Skeletal muscle satellite cell (primary cell): ENCODE data around the gene PKN2.

Source experiments
- H3K27me3 ChIP-seq: 2 replicates; pipeline ENCODE4 v1.7.0; 2013; ENCODE audit warnings: low read length; ENCODE audit not compliant: control insufficient read depth, insufficient read depth
- H3K36me3 ChIP-seq: 2 replicates; pipeline ENCODE4 v1.7.0; 2013; ENCODE audit warnings: mild to moderate bottlenecking, control low read depth, low read length; ENCODE audit not compliant: insufficient read depth
- H3K4me1 ChIP-seq: 2 replicates; pipeline ENCODE4 v1.7.0; 2013; ENCODE audit warnings: low read length; ENCODE audit not compliant: control insufficient read depth, insufficient read depth
- H3K4me2 ChIP-seq: 2 replicates; pipeline ENCODE4 v1.7.0; 2013; ENCODE audit warnings: mild to moderate bottlenecking, low read length
- H3K4me3 ChIP-seq: 2 replicates; pipeline ENCODE4 v1.7.0; 2013; ENCODE audit warnings: low read length
- H3K9ac ChIP-seq: 2 replicates; pipeline ENCODE4 v1.7.0; 2013; ENCODE audit warnings: mild to moderate bottlenecking, low read depth, low read length, moderate library complexity
- H3K9me3 ChIP-seq: replicated peaks from 2 replicates; pipeline ENCODE4 v1.7.0; 2013; ENCODE audit warnings: mild to moderate bottlenecking, control low read depth, low read length

The PKN2 gene

DNA sequence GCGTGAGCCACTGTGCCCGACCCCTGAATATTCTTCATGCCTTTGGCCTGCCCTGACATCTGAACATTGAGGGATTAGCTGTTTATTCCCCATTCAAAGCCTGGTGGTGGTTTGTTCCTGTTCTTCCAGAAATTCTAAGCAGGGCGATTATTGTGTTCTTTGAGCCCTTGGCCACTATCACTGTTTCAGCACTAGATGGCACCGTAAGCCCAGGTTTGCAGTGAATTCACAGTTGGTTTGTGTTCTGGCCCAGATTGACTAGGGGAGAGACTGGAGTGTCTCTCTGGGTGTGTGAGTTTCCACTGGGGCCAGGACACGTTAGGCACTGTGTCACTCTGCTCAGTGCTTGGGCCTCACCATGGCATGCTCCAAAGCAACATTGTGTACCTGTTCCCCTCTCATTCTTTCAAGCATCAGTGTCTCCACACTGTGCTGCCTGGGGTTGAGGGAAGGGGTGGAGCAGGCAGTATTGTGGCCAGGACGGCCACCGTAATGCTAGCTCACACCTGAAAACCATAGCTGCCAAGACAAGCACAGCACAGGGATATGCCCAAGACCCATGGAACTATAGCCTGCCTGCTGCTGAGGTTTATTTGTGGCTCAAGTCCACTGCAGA, 52.7 kb downstream of the PKN2 start:
- H3K27me3 ChIP-seq = no peaks in the 10 kb centered on the region
- H3K4me3 ChIP-seq = no peak overlapping the region
- H3K36me3 ChIP-seq = no peaks in the 10 kb centered on the region
- H3K9ac ChIP-seq = no peak overlapping the region
- H3K9me3 ChIP-seq = no peaks in the 10 kb centered on the region
- H3K4me2 ChIP-seq = no peak overlapping the region
- H3K4me1 ChIP-seq = peaks cover 15% of the 10 kb centered on the region

DNA sequence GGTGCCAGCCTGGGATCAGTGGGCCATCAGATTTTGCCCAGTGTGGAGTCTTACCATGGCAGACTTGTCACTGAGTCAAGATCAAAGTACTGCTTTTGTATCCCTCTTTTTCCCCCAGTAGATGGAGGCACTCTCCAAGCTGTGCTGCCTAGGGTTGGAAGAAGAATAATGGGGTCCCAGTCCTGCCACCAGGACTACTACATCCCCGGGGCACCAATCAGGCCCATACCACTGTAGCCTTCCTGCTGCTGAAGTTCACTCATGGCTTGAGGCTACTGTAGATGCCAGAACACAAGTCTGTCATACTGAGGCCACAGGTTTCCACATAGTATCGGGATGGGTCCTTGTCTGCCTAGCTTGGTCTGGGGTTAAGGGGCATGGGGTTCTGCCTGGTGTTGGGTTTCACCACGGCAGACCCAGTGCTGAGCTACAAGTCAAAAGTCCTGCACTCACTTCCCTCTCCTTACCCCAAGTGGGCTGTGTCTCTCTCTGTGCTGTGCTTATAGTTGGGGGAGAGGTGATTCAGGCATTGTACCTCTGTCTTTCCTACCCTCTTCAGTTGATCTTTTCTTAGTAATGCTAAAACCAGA, 53.4 kb downstream of the PKN2 start:
- Histone ChIP-seq H3K27me3 (no peaks in the 10 kb centered on the region), H3K4me3 (no peak overlapping the region), H3K4me2 (no peak overlapping the region), H3K9ac (no peak overlapping the region), H3K9me3 (no peaks in the 10 kb centered on the region), H3K36me3 (no peaks in the 10 kb centered on the region), H3K4me1 (peaks cover 11% of the 10 kb centered on the region)

DNA sequence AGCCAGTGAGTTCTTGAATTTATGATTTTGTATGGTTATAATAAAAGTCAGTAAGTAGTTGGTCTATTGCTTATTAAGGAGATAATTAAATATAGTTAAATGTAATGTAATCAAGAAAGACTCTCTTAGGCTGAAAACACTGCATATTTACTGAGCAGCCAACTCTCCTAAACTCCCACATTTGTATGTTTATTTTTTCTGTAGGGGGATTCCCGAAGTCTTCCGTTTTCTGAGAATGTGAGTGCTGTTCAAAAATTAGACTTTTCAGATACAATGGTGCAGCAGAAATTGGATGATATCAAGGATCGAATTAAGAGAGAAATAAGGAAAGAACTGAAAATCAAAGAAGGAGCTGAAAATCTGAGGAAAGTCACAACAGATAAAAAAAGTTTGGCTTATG, 56.7 kb downstream of the PKN2 start:
- Histone ChIP-seq H3K4me1 (peaks cover 11% of the 10 kb centered on the region), H3K27me3 (no peaks in the 10 kb centered on the region), H3K9me3 (no peaks in the 10 kb centered on the region), H3K4me2 (no peak overlapping the region), H3K36me3 (peaks cover 5% of the 10 kb centered on the region), H3K9ac (peak overlapping the region; percentile 18), H3K4me3 (no peak overlapping the region)

GRCh38 chr1:88741413-88741812, 57.3 kb downstream of the PKN2 start:
- peaks cover 11% of the 10 kb centered on the region for H3K4me1 ChIP-seq
- no peak overlapping the region for H3K4me2 ChIP-seq
- H3K9me3 ChIP-seq = no peaks in the 10 kb centered on the region
- H3K9ac ChIP-seq = no peak overlapping the region
- peaks cover 9% of the 10 kb centered on the region for H3K36me3 ChIP-seq
- H3K27me3 ChIP-seq = no peaks in the 10 kb centered on the region
- no peak overlapping the region for H3K4me3 ChIP-seq

GRCh38 chr1:88742531-88742930, 58.5 kb downstream of the PKN2 start:
- Histone ChIP-seq H3K9ac (no peak overlapping the region), H3K36me3 (peaks cover 9% of the 10 kb centered on the region)

DNA sequence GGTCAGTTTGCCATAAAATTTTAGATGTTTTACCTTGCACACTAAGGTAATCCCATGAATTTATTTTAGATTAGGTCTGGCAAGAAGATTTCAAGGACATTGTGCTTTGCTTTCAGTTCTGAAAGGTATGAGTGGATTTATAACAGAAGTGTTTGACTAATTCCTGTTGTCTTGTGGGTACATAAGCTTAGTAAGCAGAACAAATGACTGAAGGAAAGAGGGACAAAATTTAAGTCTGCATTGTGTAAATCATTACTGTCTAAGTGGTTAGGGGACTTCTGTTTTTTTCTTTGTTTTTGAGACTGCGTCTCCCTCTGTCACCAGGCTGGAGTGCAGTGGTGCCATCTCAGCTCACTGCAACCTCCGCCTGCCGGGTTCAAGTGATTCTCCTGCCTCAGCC, 60.1 kb downstream of the PKN2 start:
- Histone ChIP-seq H3K9ac (no peak overlapping the region), H3K4me3 (no peak overlapping the region)

More at GRCh38 chr1:88742531-88742930, 58.5 kb downstream of the PKN2 start:
- H3K27me3 ChIP-seq = no peaks in the 10 kb centered on the region
- H3K4me1 ChIP-seq = peaks cover 11% of the 10 kb centered on the region
- H3K4me3 ChIP-seq = no peak overlapping the region
- H3K9me3 ChIP-seq = no peaks in the 10 kb centered on the region
- no peak overlapping the region for H3K4me2 ChIP-seq

GRCh38 chr1:88746916-88747315, 62.8 kb downstream of the PKN2 start:
- H3K4me1 ChIP-seq = no peaks in the 10 kb centered on the region
- H3K4me2 ChIP-seq = no peak overlapping the region
- peaks cover 9% of the 10 kb centered on the region for H3K36me3 ChIP-seq
- no peaks in the 10 kb centered on the region for H3K9me3 ChIP-seq
- H3K27me3 ChIP-seq = no peaks in the 10 kb centered on the region
- H3K4me3 ChIP-seq = no peak overlapping the region
- H3K9ac ChIP-seq = no peak overlapping the region

More for the DNA sequence above, 60.1 kb downstream of the PKN2 start:
- Histone ChIP-seq H3K9me3 (no peaks in the 10 kb centered on the region), H3K36me3 (peaks cover 9% of the 10 kb centered on the region), H3K4me1 (peaks cover 11% of the 10 kb centered on the region), H3K27me3 (no peaks in the 10 kb centered on the region), H3K4me2 (no peak overlapping the region)

GRCh38 chr1:88751714-88752113, 67.6 kb downstream of the PKN2 start:
- Histone ChIP-seq H3K4me2 (no peak overlapping the region), H3K4me1 (no peaks in the 10 kb centered on the region), H3K9me3 (no peaks in the 10 kb centered on the region), H3K4me3 (no peak overlapping the region), H3K27me3 (no peaks in the 10 kb centered on the region), H3K36me3 (peaks cover 5% of the 10 kb centered on the region), H3K9ac (no peak overlapping the region)

DNA sequence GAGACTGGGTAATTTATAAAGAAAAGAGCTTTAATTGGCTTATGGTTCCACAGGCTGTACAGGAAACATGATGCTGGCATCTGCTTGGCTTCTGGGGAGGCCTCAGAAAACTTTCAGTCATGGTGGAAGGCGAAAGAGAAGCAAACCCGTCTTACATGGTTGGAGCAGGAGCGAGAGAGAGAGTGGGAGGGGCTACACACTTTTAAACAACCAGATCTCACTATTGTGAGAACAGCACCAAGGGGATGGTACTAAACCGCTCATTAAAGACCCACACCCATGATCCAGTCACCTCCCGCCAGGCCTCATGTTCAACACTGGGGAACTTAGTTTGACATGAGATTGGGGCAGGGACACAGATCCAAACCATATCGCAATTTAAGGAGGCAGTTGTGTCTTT, 69.4 kb downstream of the PKN2 start:
- no peaks in the 10 kb centered on the region for H3K4me1 ChIP-seq
- H3K36me3 ChIP-seq = peaks cover 5% of the 10 kb centered on the region
- no peak overlapping the region for H3K4me3 ChIP-seq
- no peaks in the 10 kb centered on the region for H3K27me3 ChIP-seq
- H3K4me2 ChIP-seq = no peak overlapping the region
- no peak overlapping the region for H3K9ac ChIP-seq
- H3K9me3 ChIP-seq = no peaks in the 10 kb centered on the region

DNA sequence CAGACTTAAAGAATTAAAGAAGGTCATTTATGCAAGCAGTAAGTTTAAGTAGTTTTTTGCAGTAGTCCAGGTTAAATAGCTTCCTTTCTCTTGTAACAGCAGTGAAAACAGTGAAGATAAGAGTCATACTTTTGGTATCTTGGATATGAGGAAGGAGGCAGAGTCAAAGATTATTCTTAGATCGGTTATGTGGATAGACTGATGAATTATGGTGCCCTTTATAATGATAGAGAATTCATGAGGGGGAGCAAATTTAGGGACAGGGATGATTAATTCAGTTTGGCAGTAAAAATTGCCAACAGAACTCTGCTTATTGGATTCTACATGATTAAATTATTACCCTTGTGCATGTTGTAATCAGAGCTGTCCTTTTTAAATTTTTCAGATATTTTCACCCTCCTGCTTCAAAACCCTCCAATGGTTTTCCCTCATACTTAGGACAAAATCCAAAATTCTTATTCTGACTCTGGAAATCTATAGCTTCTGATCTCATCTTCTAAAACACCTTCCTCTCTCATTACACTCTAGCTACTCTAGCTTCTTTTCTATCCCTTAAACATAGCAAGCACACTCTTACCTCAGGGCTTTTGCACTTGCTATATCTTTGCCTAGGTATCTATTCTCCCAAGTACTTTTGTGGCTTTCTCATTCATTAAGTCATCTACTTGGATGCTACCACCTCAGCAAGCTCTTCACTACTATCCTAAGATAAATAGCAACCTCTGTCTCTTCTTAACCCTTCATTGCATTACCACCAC, 79.8 kb downstream of the PKN2 start:
- Histone ChIP-seq H3K36me3 (peaks cover 16% of the 10 kb centered on the region), H3K9me3 (no peaks in the 10 kb centered on the region), H3K4me2 (peak overlapping the region; percentile 31), H3K9ac (no peak overlapping the region), H3K4me1 (peaks cover 19% of the 10 kb centered on the region), H3K4me3 (no peak overlapping the region), H3K27me3 (no peaks in the 10 kb centered on the region)

DNA sequence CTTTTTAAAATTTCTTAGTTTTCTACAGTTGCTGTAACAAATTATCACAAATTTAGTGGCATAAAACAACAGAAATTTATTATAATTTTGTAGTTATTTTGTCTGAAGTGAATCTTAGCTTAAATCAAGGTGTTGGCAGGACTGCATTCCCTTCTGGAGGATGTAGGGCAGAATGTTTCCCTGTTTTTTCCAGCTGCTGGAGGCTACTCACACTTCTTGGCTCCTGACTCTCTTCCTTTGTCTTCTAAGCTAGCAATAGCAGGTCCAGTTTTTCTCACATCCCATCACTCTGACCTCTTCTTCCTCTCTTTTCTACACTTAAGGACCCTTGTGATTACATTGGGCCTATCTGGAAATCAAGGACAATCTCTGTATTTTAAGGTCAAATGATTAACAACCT, 84.1 kb downstream of the PKN2 start:
- H3K4me3 ChIP-seq = no peak overlapping the region
- no peaks in the 10 kb centered on the region for H3K27me3 ChIP-seq
- H3K9ac ChIP-seq = no peak overlapping the region

More for the DNA sequence above, 84.1 kb downstream of the PKN2 start:
- Histone ChIP-seq H3K4me1 (peaks cover 12% of the 10 kb centered on the region), H3K9me3 (no peaks in the 10 kb centered on the region), H3K4me2 (no peak overlapping the region), H3K36me3 (peaks cover 13% of the 10 kb centered on the region)
